Right lobe of liver (tissue), 4 donors: Measurements from ENCODE around the gene TMEM201.

Experiments used
- POLR2A ChIP-seq: fragments of 450-650 bp; IDR thresholded peaks from one replicate; pipeline ENCODE4 v1.6.1; 2017; ENCODE audit warnings: antibody characterized with exemption, mild to moderate bottlenecking
- TF ChIP-seq, protein P1 (sequence below), 4 donors: fragments of 200-600 bp in 3 of 4; fragments of 450-650 bp in 1 of 4; IDR thresholded peaks; one replicate each; pipeline versions ENCODE4 v1.5.1 to v1.8.0; 2016 to 2022; ENCODE audit warnings: antibody characterized with exemption in 4 of 4, mild to moderate bottlenecking in 2 of 4
- donor health status: DM: no; HTN: no; CAD: no.
- donor health status: DM: no; HTN: no; CAD: no.
- donor health status: DM: no; HTN: yes; CAD: no.

DNA sequence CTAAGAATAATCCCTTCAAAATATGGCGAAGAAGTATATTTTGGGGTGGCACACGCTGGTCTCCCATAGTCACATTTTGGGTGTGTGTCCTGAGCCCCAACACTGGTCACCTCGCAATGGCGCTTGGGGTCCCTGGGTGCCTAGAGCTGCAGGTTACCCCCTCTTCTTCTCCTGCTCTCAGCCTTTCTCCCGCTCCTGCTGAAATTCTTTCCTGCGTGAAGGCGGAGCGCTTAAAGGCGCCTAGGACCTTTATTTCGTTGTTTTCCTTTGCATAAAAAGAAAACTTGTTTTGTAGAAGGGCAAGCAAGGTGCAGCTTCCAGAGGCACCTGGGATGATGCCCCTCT, 62.5 kb downstream of the TMEM201 start:
- TF ChIP-seq, protein P1, sequence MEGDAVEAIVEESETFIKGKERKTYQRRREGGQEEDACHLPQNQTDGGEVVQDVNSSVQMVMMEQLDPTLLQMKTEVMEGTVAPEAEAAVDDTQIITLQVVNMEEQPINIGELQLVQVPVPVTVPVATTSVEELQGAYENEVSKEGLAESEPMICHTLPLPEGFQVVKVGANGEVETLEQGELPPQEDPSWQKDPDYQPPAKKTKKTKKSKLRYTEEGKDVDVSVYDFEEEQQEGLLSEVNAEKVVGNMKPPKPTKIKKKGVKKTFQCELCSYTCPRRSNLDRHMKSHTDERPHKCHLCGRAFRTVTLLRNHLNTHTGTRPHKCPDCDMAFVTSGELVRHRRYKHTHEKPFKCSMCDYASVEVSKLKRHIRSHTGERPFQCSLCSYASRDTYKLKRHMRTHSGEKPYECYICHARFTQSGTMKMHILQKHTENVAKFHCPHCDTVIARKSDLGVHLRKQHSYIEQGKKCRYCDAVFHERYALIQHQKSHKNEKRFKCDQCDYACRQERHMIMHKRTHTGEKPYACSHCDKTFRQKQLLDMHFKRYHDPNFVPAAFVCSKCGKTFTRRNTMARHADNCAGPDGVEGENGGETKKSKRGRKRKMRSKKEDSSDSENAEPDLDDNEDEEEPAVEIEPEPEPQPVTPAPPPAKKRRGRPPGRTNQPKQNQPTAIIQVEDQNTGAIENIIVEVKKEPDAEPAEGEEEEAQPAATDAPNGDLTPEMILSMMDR (IDR thresholded peaks at IDR 0.05): no peak
- no peak for TF ChIP-seq POLR2A
